ENCODE results near the gene PHC3.
"Not testable (repeated sequence)": the region's sequence is repeated elsewhere in the genome, so short reads cannot be mapped to it uniquely, and the experiment has no call there.

PHC3 gene

DNA sequence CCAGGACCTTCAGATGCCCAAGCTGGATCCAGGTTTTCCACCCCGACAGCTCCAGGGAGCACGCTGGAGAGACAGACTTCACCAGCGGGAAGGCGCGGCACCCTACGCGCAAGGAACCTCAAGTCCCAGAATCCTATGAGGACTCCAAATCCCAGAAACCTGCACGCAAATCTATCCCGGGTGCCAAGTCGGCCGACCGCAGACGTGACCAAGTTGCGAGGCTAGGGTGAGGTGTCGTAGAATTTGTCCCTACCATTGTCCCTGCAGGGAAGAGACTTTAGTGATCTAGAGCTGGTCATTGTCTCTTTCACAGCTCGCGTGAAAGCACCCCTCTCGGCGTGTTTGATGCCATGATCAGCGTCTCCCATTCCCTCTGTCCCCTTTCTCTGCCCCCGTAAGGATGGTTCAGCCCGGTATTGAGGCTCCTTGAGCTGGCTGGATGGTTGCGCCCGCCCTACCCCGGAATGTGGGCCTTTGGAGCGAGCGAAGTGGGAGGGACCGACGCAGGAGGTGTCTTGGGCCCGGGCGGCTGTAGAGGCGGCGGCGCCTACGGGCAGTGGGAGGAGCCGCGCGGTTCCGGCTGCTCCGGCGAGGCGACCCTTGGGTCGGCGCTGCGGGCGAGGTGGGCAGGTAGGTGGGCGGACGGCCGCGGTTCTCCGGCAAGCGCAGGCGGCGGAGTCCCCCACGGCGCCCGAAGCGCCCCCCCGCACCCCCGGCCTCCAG, 40.6 kb upstream of the PHC3 start, which contains the start of gene PRKCI:
Gene PRKCI (plus strand): TSS at position 501 of the 723 bp plus-strand sequence. CDS start 246 bp downstream, outside the sequence.
- DNase-seq (ENCODE audit: low spot score): peak; percentile 92
- TF ChIP-seq, protein P1, sequence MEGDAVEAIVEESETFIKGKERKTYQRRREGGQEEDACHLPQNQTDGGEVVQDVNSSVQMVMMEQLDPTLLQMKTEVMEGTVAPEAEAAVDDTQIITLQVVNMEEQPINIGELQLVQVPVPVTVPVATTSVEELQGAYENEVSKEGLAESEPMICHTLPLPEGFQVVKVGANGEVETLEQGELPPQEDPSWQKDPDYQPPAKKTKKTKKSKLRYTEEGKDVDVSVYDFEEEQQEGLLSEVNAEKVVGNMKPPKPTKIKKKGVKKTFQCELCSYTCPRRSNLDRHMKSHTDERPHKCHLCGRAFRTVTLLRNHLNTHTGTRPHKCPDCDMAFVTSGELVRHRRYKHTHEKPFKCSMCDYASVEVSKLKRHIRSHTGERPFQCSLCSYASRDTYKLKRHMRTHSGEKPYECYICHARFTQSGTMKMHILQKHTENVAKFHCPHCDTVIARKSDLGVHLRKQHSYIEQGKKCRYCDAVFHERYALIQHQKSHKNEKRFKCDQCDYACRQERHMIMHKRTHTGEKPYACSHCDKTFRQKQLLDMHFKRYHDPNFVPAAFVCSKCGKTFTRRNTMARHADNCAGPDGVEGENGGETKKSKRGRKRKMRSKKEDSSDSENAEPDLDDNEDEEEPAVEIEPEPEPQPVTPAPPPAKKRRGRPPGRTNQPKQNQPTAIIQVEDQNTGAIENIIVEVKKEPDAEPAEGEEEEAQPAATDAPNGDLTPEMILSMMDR (IDR thresholded peaks at IDR 0.05; ENCODE audit: extremely low read depth, insufficient read depth, missing control alignments): no peak
- in situ Hi-C loops (cut with MboI; ENCODE audit: low pct_unique_long_range_greater_than_20kb, low sequenced_read_pairs, unreplicated experiment): no loop called here

DNA sequence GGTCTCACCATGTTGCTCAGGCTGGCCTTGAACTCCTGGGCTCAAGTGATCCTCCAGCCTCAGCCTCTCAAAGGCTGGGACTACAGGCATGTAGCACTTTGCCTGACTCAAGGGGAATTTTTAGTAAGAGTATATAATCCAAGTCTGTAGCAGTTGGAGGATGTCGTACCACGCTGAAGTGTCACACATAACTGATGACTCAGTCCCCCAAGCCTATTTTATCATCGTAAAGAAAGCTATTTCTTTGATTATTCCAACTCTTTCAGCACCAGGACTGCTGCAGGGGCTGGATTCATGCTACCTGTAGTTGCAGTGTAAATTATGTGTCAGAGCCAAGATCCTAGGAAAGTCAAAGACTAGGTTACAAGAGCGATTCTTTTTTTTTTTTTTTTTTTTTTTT, 39.3 kb upstream of the PHC3 start:
- in situ Hi-C loops (cut with MboI; ENCODE audit: low pct_unique_long_range_greater_than_20kb, low sequenced_read_pairs, unreplicated experiment): no loop called here
- TF ChIP-seq, protein P1 (IDR thresholded peaks at IDR 0.05; ENCODE audit: extremely low read depth, insufficient read depth, missing control alignments): no peak
- DNase-seq (ENCODE audit: low spot score): no peak

DNA sequence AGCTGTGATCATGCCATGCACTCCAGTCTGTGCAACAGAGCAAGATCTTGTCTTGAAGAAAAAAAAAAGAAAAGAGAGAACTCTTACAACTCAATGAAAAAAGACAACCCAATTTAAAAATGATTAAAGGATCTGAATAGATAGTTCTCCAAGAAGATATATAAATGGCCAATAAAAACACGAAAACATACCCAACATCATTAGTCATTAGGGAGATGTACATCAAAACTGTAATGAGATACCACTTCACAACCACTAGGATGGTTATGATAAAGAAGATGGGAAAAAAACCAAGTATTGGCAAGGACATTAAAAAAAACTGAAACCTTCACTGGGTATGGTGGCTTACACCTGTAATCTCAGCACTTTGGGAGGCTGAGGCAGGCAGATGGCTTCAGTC, 38.3 kb upstream of the PHC3 start:
- DNase-seq (ENCODE audit: low spot score): no peak

GRCh38 chr3:170211668-170212067, 30.1 kb upstream of the PHC3 start:
- DNase-seq (ENCODE audit: low spot score): no peak
- in situ Hi-C loops (cut with MboI; ENCODE audit: low pct_unique_long_range_greater_than_20kb, low sequenced_read_pairs, unreplicated experiment): no loop called here
- TF ChIP-seq, protein P1 (IDR thresholded peaks at IDR 0.05; ENCODE audit: extremely low read depth, insufficient read depth, missing control alignments): no peak

More for the DNA sequence above, 38.3 kb upstream of the PHC3 start:
- in situ Hi-C loops (cut with MboI; ENCODE audit: low pct_unique_long_range_greater_than_20kb, low sequenced_read_pairs, unreplicated experiment): no loop called here
- TF ChIP-seq, protein P1 (IDR thresholded peaks at IDR 0.05; ENCODE audit: extremely low read depth, insufficient read depth, missing control alignments): no peak

- in situ Hi-C loops (cut with MboI; ENCODE audit: low pct_unique_long_range_greater_than_20kb, low sequenced_read_pairs, unreplicated experiment): no loop called here
- DNase-seq (ENCODE audit: low spot score): no peak
- TF ChIP-seq, protein P1 (IDR thresholded peaks at IDR 0.05; ENCODE audit: extremely low read depth, insufficient read depth, missing control alignments): no peak
These were observed 26.2 kb upstream of the PHC3 start for GRCh38 chr3:170207717-170208116.

- DNase-seq (ENCODE audit: low spot score); in situ Hi-C loops (cut with MboI; ENCODE audit: low pct_unique_long_range_greater_than_20kb, low sequenced_read_pairs, unreplicated experiment): not testable (repeated sequence)
These were observed 24.7 kb upstream of the PHC3 start for GRCh38 chr3:170206164-170206762.

DNA sequence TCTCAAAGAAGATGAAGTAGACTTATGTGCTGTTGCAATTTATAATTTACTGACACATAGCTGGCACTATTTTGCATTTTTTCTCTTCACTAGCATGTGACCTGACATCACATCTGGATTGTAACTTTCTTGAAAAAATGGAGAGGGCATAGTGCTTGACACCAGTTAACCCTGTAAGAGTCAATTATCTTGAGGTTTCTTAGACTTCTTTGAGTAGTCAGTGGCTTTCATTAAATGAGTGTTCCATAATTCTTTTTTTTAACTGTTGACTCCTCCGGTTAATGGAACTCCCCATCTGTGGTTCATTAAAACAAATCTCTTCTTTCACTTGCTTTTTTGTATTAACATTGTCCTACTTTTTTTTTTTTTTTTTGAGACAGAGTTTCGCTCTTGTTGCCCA, 23.8 kb upstream of the PHC3 start:
- TF ChIP-seq, protein P1 (IDR thresholded peaks at IDR 0.05; ENCODE audit: extremely low read depth, insufficient read depth, missing control alignments): no peak
- in situ Hi-C loops (cut with MboI; ENCODE audit: low pct_unique_long_range_greater_than_20kb, low sequenced_read_pairs, unreplicated experiment): no loop called here
- peak; percentile 31 for DNase-seq (ENCODE audit: low spot score)
